GM06990 (cell line): ENCODE measurements around the gene NAA40.

ENCODE experiments used
- DNase-seq: peaks from one replicate; pipeline ENCODE4 v3.0.0-alpha.2; 2011; ENCODE audit not compliant: insufficient read length; ENCODE audit errors: extremely low read depth
- H3K27me3 ChIP-seq: replicated peaks from 2 replicates; pipeline ENCODE4 v1.6.0; 2011; ENCODE audit warnings: low read length; ENCODE audit not compliant: control insufficient read depth, insufficient read depth
- H3K36me3 ChIP-seq: 2 replicates; pipeline ENCODE4 v1.5.1; 2011; ENCODE audit warnings: low read length; ENCODE audit not compliant: control insufficient read depth, insufficient read depth
- H3K4me3 ChIP-seq: replicated peaks from 2 replicates; pipeline ENCODE4 v1.5.1; 2011; ENCODE audit warnings: low read depth, mild to moderate bottlenecking, control low read depth, low read length
- CTCF ChIP-seq: IDR thresholded peaks from 2 replicates; pipeline ENCODE4 v1.5.1; 2011; ENCODE audit warnings: low read length, control low read depth, mild to moderate bottlenecking, inconsistent platforms; ENCODE audit not compliant: insufficient read depth, poor library complexity, severe bottlenecking

Gene NAA40

GRCh38 chr11:63974259-63975143, 35.7 kb downstream of the NAA40 start, which contains the start of gene COX8A:
TSS of gene COX8A (plus strand) at chr11:63974620. CDS start at chr11:63974681, 61 bp downstream.
- TF ChIP-seq CTCF, result peak; percentile 11
- peak within 1 kb of the TSS; percentile 99 for H3K4me3 ChIP-seq
- peaks cover 12% of the 10 kb centered on the region for H3K36me3 ChIP-seq
- no peaks in the 10 kb centered on the region for H3K27me3 ChIP-seq
- DNase-seq, result peak; percentile 89

DNA sequence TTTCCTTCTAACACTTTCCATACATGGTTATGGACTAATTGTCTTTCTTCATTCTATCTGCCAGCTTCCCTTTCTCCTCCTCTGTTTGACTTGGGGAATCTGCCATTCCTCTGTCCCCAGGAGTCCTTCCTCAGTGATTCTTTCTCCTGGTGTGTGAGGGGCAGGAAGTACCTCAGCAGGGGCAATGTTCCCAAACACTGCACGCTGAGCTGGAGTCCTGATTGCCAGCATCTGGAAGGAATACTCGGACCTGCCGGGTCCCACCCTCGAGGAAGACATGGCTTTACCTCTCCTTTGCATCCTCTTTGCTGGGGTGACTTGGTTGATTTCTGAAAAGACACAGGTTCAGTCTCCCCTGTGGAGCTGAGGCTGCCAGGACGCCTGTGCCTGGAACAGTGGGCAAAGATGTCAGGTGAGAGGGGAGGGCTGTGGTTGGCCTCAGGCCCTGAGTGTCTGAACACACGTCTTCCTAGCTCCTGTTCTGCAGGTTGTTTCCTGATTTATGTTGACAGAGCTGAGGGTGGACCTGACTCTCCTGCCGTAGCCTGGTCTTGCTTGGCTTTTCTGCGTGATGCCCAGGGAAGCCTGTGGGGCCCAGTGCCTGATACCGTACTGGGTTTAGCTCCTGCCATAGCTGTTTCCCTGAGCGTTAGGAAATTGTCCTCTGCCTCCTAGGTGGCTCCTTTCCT, 39.9 kb downstream of the NAA40 start:
- no peak for DNase-seq
- Histone ChIP-seq H3K4me3 (no peak overlapping the region), H3K27me3 (no peaks in the 10 kb centered on the region), H3K36me3 (peaks cover 13% of the 10 kb centered on the region)
- TF ChIP-seq CTCF, result no peak

- H3K27me3 ChIP-seq, result no peaks in the 10 kb centered on the region
- peaks cover 13% of the 10 kb centered on the region for H3K36me3 ChIP-seq
- H3K4me3 ChIP-seq, result no peak overlapping the region
- no peak for TF ChIP-seq CTCF
- no peak for DNase-seq
Observed at GRCh38 chr11:63979426-63979825, 40.6 kb downstream of the NAA40 start.

DNA sequence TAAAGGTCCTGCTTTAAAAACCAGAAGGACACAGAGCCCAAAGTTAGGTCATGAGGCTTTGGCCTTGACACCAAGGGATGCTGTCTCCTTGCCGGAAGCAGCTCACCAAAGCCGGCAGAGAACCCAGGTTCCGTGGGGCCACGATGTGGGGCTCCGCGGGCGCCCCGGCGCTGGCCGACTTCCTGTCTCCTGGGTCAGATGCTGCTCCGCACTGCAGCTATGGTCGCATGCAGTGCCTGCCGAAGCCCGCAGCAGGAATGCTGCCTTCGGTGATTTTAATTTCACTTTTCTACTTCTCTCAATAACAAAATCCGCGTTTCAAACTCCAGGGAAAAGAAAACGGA, 47.0 kb downstream of the NAA40 start:
- no peak for TF ChIP-seq CTCF
- peaks cover 10% of the 10 kb centered on the region for H3K36me3 ChIP-seq
- peak; percentile 85 for DNase-seq

DNA sequence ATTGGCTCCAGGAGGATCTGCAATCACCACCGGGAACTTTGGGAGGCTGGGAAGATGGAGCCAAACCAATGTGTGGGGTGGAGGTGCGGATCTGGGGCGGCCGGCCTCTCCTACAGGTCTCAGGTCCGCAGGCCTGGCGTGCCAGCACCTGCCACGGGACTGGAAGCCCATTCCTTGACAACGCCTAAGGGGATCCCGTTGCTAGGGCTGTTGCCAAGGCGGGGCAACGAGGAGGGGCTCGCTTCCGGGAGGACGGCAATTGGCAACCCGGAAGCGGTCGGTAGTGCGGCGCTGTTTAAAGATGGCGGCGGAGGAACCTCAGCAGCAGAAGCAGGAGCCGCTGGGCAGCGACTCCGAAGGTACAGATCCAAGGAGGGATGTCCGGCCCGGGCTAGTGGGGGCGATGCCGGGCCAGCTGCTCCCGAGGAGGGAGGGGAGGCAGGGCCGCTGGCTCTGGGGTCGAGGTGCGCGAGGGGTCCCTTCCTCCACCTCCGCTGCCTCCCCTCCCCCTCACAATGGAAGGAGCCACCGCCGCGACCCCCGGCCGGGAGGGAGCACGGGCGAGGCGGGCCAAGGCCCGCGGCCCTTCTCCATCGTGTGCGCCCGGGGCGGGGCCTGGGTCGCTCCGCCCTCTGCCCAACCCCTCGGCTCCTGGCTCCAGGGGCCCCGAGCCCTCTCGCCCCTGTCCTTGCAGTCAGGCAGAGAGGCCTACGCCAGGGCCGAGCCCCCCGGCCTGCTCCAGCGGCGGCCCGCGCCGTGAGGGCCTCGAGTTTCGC, 47.5 kb downstream of the NAA40 start, which contains the start of gene OTUB1:
Gene OTUB1 (plus strand): TSS at position 283 of the 776 bp plus-strand sequence. CDS start 19 bp downstream, at position 302.
- Histone ChIP-seq H3K27me3 (no peaks in the 10 kb centered on the region), H3K36me3 (peaks cover 13% of the 10 kb centered on the region), H3K4me3 (peak within 1 kb of the TSS; percentile 99)
- peak; percentile 86 for DNase-seq
- no peak for TF ChIP-seq CTCF

More for the DNA sequence above, 47.0 kb downstream of the NAA40 start:
- H3K27me3 ChIP-seq, result no peaks in the 10 kb centered on the region
- H3K4me3 ChIP-seq, result peak overlapping the region; percentile 99
